T-helper 2 cell treated with Interferon-gamma antibody and Interleukin-4, amounts not matched to agents 5 μg/mL and 100 μg/mL, for 36 hours (primary cell): ENCODE measurements around the gene ZNF415.
"Not testable (repeated sequence)": the region's sequence is repeated elsewhere in the genome, so short reads cannot be mapped to it uniquely, and the experiment has no call there.

Experiments
- DNase-seq: peaks from one replicate; pipeline ENCODE4 v3.0.0; 2021; ENCODE audit warnings: low spot score
- H3K27ac Mint-ChIP-seq: one replicate; pipeline ENCODE4 v1.8.0; 2021; ENCODE audit warnings: mild to moderate bottlenecking, mixed read lengths
- H3K27me3 Mint-ChIP-seq: one replicate; pipeline ENCODE4 v1.8.0; 2021; ENCODE audit warnings: low read depth, mixed read lengths
- H3K36me3 Mint-ChIP-seq: one replicate; pipeline ENCODE4 v1.8.0; 2021; ENCODE audit warnings: low read depth, mixed read lengths
- H3K4me1 Mint-ChIP-seq: one replicate; pipeline ENCODE4 v1.8.0; 2021; ENCODE audit warnings: low read depth, mixed read lengths
- H3K4me3 Mint-ChIP-seq: one replicate; pipeline ENCODE4 v1.8.0; 2022; ENCODE audit warnings: mild to moderate bottlenecking, moderate library complexity, mixed read lengths
- H3K9me3 Mint-ChIP-seq: one replicate; pipeline ENCODE4 v1.8.0; 2021; ENCODE audit warnings: mixed read lengths

Gene ZNF415

DNA sequence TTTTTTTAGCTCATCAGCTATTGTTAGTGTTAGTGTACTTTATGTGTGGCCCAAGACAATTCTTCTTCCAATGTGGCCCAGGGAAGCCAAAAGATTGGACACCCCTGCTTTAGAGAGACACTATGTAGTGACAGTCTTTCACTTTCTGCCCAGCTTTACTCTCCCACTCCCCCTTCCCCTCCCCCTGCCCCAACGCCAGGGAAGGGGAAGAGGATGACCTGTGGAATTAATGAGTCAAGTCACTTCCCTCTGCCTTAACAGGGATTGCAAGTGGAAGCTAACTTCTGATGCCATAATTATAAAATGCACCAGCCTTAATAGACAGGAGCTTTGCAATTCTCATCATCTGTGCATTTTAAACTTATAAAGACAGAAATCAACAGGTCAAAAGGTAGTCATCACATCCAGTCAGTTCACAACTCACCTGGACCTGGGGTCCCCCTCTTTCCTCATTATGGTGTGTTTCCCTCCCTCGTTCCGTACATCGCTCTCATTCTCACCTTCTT lies 1.6 kb downstream of the ZNF415 start:
- Mint-ChIP-seq H3K4me1 (peaks cover 3% of the 10 kb centered on the region), H3K9me3 (peaks cover 52% of the 10 kb centered on the region), H3K36me3 (peaks cover 2% of the 10 kb centered on the region), H3K4me3 (peak overlapping the region; percentile 17), H3K27me3 (no peaks in the 10 kb centered on the region), H3K27ac (no peak overlapping the region)
- no peak for DNase-seq

DNA sequence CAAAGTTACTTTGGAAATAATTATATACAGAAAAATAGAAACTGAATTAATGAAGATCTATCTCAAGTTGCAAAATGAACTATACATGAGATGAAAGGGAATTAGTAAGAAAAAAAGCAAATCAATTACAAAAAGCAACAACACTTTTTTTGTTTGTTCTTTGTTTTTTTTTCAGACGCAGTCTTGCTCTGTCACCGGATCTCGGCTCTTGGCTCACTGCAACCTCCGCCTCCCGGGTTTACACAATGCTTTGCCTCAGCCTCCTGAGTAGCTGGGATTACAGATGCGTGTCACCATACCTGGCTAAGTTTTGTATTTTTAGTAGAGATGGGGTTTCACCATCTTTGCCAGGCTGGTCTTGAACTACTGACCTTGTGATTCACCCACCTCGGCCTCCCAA lies 2.2 kb downstream of the ZNF415 start:
- no peaks in the 10 kb centered on the region for H3K27me3 Mint-ChIP-seq
- H3K4me3 Mint-ChIP-seq = no peak overlapping the region
- peaks cover 47% of the 10 kb centered on the region for H3K9me3 Mint-ChIP-seq
- peaks cover 3% of the 10 kb centered on the region for H3K4me1 Mint-ChIP-seq
- DNase-seq = no peak
- no peak overlapping the region for H3K27ac Mint-ChIP-seq
- peaks cover 2% of the 10 kb centered on the region for H3K36me3 Mint-ChIP-seq

DNA sequence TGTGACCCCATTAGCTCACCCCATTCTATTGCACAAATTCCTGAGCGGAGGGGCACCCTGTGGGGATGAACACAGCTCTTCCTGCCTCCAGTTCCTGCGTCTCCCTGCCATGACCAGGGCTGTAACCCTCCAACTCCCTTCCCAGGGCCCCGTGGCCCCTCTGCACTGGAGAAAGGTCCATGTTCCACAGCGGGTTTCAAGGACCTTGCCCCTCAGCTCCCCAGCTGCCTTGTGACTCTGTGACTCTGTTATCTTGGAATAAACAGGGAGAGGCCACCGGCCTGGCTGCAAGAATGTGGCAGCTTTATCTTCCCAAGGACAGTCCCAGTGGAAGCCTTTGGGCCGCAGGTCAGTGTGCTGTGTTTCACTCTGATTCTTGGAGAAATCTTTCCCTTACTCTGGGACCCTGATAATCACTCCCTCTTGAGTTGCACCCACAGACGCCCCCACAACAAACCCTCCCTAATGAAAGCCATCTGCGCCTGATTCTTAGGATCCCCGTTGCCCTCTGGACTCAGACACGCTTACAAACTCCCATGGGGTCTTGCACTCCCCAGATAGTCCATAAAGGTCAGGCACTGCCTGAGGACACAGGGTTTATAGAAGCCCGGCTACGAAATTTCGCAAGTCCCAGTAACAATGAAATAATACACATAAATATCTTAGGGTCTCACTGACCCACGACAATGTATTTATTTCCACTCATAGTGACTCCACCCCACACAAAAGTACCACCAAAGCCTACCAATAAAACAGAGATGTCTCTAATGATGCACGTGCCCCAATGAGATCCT lies 5.8 kb downstream of the ZNF415 start:
- H3K36me3 Mint-ChIP-seq, DNase-seq, H3K27me3 Mint-ChIP-seq, H3K4me3 Mint-ChIP-seq, H3K4me1 Mint-ChIP-seq, H3K27ac Mint-ChIP-seq: not testable (repeated sequence)
- H3K9me3 Mint-ChIP-seq = peaks cover 52% of the 10 kb centered on the region

DNA sequence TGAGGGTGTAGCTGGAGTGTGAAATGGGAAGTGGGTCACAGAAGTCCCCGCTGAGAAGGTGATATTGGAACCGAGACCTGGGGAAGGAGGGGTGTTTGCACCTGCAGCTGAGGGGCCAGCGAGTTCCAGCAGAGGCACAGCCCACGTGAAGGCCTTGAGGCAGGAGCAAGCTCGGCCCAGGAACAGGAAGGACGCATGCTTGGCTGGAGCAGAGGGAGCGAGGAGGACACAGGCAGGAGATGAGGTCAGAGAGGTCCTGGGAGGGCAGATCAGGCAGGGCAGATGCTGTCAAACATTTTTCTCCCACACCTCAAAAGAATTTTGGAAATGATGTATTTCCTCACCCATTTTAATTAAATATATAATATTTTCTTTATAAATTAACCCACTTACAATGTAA lies 9.3 kb downstream of the ZNF415 start:
- no peaks in the 10 kb centered on the region for H3K4me1 Mint-ChIP-seq
- no peaks in the 10 kb centered on the region for H3K27me3 Mint-ChIP-seq
- H3K36me3 Mint-ChIP-seq = peaks cover 4% of the 10 kb centered on the region
- no peak for DNase-seq
- H3K9me3 Mint-ChIP-seq = peaks cover 51% of the 10 kb centered on the region
- no peak overlapping the region for H3K27ac Mint-ChIP-seq
- no peak overlapping the region for H3K4me3 Mint-ChIP-seq

DNA sequence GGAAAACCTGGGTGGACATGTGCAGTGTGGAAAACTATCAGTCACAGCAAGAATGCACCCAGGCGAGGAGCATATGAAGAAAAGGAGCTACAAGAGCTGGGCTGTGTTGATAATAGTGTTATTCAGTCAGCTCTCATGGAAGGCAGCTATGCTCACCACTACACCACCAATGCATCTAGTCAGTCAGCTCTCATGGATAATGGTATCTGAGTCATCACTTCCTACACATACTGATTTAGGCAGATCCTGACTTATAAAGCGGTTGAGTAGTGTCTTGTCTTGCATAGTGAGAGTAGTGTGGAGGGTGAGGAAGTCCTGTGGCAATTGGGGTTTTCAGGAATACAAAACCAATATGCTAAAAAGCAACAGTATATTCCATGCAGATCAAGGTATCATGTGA lies 20.4 kb downstream of the ZNF415 start:
- peaks cover 6% of the 10 kb centered on the region for H3K36me3 Mint-ChIP-seq
- H3K27ac Mint-ChIP-seq = no peak overlapping the region
- H3K27me3 Mint-ChIP-seq = no peaks in the 10 kb centered on the region
- no peak overlapping the region for H3K4me3 Mint-ChIP-seq
- DNase-seq = no peak
- no peaks in the 10 kb centered on the region for H3K4me1 Mint-ChIP-seq
- peaks cover 66% of the 10 kb centered on the region for H3K9me3 Mint-ChIP-seq

DNA sequence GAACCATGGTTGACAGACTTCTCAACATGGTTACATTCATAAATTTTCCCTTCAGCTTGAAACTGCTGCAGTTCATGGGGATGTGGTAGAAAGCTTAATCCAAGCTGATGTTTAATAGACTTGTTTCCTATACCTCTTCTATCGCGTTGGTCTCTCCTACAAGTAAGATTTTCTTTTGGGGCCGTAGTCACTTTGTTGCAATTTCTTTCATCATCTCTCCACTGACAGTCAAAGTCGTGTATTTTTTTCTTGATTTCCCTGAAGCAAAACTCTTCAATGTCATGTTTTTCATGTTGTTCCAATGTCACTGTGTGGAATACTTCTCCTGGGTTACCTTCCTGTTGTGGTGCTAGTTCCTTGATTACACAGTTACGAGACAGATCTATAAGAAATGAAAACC lies 23.2 kb downstream of the ZNF415 start:
- Mint-ChIP-seq H3K27ac (no peak overlapping the region), H3K4me1 (no peaks in the 10 kb centered on the region), H3K9me3 (peaks cover 50% of the 10 kb centered on the region), H3K36me3 (peaks cover 6% of the 10 kb centered on the region), H3K27me3 (no peaks in the 10 kb centered on the region), H3K4me3 (no peak overlapping the region)
- no peak for DNase-seq

DNA sequence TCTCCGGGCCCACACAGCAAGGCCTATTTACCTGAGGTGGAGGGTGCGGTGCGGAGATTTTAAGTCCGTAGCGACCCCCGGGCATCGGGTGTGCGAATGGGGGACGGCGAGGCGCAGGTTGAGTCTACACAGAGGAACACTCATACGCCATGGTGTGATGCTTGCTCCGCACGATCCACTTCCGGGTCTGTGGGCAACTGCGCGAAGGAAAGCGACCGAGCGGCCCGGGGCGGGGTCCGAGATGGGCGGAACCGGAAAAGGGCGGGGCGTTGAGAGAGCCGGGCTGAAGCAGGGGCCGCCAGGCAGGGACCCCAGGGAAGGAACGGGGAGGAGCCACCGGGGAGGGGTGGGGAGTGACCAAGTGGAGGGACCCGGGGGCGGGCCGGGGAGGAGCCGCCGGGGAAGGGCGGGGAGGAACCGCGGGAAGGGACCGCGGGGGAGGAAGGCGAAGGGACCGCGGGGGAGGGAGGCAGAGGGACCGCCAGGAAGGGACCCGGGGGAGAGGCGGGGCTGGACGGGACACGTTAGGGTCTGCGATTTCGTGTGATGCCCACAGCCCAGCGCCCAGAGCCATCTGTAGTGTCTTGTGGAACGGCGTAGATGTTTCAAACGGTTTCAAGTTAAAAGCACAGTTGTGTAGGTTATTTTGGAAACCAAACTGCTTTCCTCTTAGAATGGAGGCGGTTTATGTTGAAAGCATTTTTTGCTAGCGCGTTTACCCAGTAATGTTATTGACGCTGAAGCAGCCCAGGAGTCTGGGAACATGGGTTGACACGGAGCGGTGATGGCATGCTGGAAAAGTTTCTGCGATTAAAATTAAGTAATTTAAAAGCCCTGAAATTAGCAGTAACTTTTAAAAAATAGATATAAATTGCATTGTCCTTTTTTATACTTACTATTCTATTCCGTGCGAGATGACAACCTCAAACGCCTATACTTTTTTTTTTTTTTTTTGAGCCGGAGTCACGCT lies 29.2 kb downstream of the ZNF415 start, which contains the start of gene ZNF160:
ZNF160 (minus strand) TSS at position 189 of the 970 bp plus-strand sequence. CDS start 17,146 bp downstream, outside the sequence.
- peaks cover 14% of the 10 kb centered on the region for H3K4me1 Mint-ChIP-seq
- peaks cover 31% of the 10 kb centered on the region for H3K9me3 Mint-ChIP-seq
- H3K36me3 Mint-ChIP-seq = peaks cover 38% of the 10 kb centered on the region
- peak; percentile 97 for DNase-seq
- H3K4me3 Mint-ChIP-seq = peak within 1 kb of the TSS; percentile 89
- H3K27me3 Mint-ChIP-seq = no peaks in the 10 kb centered on the region
- H3K27ac Mint-ChIP-seq = peak within 1 kb of the TSS; percentile 91

DNA sequence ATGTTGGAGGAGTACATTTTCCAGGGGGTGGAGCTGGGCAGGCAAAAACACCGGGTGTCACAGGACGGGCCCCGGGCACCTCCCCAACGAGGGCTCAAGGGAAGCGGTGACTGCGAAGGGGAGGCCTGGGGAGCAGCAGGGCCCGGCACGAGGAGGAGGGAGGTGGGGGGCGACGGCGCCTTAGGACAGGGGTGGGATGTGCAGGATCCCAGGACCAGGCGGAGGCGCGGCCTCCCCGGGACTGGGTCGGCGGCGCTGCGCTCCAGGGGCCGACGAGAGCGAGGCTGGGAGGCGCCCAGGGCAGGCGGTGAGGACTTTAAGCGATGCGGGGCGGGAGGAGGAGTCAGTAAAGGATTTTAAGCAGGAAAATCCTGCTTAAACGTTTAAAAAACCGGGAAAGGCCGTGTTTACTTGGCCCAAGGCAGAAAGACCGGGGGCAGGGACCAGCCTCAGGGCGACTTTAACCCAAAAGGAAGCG lies 29.9 kb downstream of the ZNF415 start:
- Mint-ChIP-seq H3K9me3 (peaks cover 28% of the 10 kb centered on the region), H3K36me3 (peaks cover 42% of the 10 kb centered on the region), H3K27me3 (no peaks in the 10 kb centered on the region), H3K4me1 (peaks cover 14% of the 10 kb centered on the region), H3K27ac (peak overlapping the region; percentile 91), H3K4me3 (peak overlapping the region; percentile 89)
- DNase-seq = peak; percentile 51

DNA sequence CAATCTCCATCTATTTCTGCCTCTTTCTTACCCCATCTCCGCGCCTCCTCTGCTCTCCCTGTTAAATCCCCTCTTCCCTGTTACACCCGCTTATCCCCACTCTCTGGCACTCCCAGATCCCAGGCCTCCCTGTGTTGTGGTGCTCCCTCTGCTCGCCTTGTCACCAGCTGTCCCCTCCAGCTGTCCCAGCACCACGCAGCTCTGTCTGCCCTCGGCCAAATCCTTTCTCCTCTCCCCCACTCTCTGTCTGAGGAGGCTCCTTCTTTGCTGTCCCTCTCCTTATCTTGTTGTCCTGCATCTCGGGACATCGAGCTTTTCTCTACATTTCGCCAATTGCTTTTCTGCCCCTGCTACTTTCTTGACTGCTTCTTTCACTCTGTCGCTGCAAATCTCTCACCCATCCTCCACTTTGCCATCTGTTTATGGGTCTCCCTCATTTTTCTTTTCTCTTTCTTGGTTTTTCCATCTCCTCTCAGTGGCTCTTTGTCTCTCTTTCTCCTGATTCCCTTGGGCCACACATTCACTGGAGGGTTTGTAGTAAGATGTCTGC lies 30.4 kb downstream of the ZNF415 start:
- Mint-ChIP-seq H3K27me3 (no peaks in the 10 kb centered on the region), H3K4me3 (peak overlapping the region; percentile 89), H3K36me3 (peaks cover 47% of the 10 kb centered on the region), H3K4me1 (peaks cover 16% of the 10 kb centered on the region), H3K9me3 (peaks cover 29% of the 10 kb centered on the region), H3K27ac (peak overlapping the region; percentile 91)
- peak; percentile 4 for DNase-seq

DNA sequence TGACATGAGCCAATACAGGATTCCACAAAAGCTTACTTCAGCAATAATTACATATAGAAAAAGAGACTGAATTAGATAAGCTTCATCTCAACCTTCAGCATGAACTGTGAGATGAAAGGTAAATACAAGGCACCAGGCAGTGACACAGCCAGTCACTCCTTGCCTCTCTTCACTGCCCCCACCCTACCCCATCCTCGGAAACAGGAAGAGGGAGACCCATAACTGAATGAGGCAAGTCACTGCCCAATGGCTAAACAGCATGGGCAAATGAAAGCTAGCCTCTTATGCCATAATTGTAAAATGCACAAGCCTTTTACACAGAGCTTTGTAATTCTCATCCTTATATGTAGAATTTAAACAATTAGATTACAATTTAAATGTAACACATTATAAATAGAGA lies 31.2 kb downstream of the ZNF415 start:
- Mint-ChIP-seq H3K9me3 (peaks cover 26% of the 10 kb centered on the region), H3K4me1 (peaks cover 16% of the 10 kb centered on the region), H3K27ac (peak overlapping the region; percentile 91)

DNA sequence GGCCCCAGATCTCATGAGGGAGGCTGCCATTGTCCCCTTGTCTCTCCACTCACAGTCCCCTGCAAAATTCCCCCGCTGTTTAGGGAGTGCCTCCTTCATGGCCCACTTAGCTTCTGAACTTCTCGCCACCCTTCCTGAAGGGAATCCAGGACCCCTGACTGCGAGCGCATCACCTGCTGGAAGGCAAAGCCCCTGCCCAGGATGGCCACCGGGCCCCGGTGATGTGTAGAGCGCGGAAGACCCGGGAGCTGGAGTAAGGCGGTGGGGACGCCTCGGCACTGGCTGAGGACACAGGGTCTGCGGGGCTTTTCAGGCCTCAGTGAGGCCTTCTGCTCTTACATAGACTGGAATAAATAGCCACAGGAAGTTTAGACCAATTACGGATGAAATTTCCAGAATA lies 34.1 kb downstream of the ZNF415 start:
- Mint-ChIP-seq H3K4me1 (peaks cover 13% of the 10 kb centered on the region), H3K36me3 (peaks cover 78% of the 10 kb centered on the region), H3K9me3 (peaks cover 40% of the 10 kb centered on the region)
- not testable (repeated sequence) for H3K4me3 Mint-ChIP-seq, H3K27me3 Mint-ChIP-seq, DNase-seq, H3K27ac Mint-ChIP-seq

More for the DNA sequence above, 31.2 kb downstream of the ZNF415 start:
- DNase-seq = no peak
- Mint-ChIP-seq H3K36me3 (peaks cover 52% of the 10 kb centered on the region), H3K27me3 (no peaks in the 10 kb centered on the region), H3K4me3 (peak overlapping the region; percentile 89)

DNA sequence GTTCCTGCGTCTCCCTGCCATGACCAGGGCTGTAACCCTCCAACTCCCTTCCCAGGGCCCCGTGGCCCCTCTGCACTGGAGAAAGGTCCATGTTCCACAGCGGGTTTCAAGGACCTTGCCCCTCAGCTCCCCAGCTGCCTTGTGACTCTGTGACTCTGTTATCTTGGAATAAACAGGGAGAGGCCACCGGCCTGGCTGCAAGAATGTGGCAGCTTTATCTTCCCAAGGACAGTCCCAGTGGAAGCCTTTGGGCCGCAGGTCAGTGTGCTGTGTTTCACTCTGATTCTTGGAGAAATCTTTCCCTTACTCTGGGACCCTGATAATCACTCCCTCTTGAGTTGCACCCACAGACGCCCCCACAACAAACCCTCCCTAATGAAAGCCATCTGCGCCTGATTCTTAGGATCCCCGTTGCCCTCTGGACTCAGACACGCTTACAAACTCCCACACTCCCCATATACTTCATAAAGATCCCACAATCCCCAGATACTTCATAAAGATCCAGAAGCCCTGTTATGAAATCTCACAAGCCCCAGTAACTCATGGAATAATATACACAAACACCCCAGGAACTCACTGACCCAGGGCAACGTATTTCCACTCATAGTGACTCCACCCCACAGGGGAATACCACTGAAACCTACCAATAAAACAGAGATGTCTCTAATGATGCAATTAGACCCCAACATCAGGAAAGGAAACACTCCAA lies 35.6 kb downstream of the ZNF415 start:
- H3K4me1 Mint-ChIP-seq, H3K27ac Mint-ChIP-seq, H3K27me3 Mint-ChIP-seq, H3K4me3 Mint-ChIP-seq, DNase-seq: not testable (repeated sequence)
- Mint-ChIP-seq H3K9me3 (peaks cover 50% of the 10 kb centered on the region), H3K36me3 (peaks cover 86% of the 10 kb centered on the region)

DNA sequence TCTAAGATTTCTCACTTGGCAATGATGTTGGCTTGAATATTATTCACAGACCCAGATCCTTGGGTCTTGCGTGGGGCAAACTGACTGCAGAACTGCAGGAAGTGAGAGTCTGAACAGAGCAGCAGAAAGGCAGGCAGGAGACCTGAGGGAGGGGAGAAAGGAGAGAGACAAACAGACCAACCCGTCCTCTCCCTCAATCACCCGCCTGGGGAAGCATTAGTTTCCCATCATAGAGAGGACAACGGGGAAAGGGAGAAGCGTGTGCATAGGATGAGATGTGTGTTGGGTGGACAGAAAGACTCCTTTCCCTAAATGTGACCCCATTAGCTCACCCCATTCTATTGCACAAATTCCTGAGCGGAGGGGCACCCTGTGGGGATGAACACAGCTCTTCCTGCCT lies 36.1 kb downstream of the ZNF415 start:
- peaks cover 85% of the 10 kb centered on the region for H3K36me3 Mint-ChIP-seq
- not testable (repeated sequence) for H3K4me1 Mint-ChIP-seq, H3K4me3 Mint-ChIP-seq, DNase-seq, H3K27me3 Mint-ChIP-seq, H3K27ac Mint-ChIP-seq
- peaks cover 50% of the 10 kb centered on the region for H3K9me3 Mint-ChIP-seq
